CD1c-positive myeloid dendritic cell (primary cell): ENCODE data around the gene IL24.

ENCODE experiments used
- DNase-seq: peaks from one replicate; pipeline ENCODE4 v3.0.0-alpha.2; 2016; ENCODE audit errors: extremely low spot score

Gene IL24

DNA sequence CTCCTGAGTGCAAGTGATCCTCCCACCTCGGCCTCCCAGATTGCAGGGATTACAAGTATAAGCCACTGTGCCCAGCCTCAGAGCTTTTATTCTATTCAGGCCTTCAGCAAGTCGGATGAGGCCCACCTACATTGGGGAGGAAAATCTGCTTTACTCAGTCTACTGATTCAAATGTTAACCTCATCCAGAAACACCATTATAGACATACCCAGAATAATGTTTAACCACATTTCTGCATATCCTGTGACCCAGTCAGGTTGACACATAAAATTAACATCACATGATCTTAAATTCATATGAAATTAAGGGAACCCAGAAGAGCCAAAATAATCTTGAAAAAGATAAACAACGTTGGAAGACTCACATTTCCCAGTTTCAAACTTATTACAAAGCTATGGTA is 16.9 kb upstream of the IL24 start:
- no peak for DNase-seq

DNA sequence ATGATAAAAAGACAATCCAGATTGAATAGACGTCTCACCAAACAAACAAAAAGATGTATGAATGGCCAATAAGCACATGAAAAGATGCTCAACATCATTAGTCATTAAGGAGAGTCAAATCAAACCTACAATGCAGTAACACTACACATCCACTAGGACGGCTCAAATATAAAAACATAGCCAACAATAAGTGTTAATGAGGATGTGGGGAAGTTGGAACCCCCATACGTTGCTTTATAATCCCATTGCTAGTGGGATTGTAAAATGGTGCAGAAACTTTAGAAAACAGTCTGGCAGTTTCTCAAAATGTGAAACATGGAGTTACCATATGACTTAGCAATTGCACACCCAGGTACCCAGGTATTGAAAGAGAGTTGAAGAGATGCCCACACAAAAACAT is 14.7 kb upstream of the IL24 start:
- DNase-seq: peak; percentile 20

DNA sequence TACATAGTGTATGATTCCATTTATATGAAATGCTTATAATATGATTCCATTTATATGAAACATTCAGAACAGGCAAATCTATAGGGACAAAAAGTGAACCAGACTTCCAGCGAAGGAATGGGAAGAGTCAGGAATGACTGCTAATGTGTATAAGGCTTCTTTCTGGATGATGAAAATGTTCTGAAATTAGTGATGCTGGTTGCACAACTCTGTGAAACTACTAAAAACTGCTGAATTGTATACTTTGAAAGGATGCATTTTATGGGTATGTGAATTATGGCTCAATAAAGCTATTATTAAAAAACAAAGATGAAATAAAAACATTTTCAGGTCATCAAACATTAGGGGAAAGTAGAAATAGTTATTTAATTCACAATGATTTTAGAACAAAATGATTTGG is 14.1 kb upstream of the IL24 start:
- no peak for DNase-seq

DNA sequence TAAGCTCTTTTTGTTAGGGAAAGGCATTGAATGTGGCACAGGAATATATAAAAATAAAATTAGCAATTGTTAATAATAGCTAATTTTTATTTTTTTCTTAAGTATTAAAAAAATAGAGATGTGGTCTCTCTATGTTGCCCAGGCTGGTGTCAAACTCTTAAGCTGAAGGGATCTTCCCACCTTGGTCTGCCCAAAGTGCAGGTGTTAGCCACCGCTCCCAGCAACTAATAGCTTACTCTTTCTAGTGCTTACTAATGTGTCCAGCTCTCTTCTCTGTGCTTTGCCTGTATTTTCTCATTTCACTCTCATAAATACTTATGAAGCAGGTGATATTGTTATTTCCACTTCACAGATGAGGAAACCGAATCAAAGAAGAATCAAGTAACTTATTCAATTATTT is 13.4 kb upstream of the IL24 start:
- no peak for DNase-seq

DNA sequence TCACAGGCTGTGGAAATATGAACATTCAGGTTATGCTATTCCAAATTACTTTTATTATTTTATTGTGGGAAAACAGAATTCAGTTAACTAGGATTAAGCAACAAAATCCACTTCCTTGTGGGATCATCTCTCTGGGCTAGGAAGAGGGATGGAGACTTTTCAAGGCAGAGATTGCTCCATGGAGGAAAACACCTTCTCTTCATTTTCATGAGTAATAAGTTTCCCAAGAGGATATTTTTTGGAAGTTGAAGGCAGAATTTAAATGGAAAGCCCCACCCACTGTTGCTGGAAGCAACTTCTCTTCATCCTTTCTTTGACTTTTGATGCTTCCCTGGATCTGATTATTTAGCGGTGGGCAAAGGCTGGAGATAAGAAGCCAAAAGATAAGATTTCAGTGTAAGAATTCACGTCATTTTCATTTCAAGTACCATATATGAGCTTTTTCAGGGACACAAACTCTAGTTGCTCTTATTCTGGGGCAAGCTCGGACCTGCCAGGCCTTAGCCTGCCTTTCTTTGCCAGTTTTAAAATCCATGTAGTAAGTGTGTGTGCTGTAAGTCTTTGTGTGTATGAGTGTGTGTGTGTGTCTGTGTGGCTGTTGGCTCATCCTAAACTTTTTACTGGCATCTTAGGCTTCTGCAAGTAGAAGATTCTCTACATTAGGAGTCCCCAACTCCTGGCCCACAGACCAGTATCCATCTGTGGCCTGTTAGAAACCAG is 11.7 kb upstream of the IL24 start:
- DNase-seq: no peak

DNA sequence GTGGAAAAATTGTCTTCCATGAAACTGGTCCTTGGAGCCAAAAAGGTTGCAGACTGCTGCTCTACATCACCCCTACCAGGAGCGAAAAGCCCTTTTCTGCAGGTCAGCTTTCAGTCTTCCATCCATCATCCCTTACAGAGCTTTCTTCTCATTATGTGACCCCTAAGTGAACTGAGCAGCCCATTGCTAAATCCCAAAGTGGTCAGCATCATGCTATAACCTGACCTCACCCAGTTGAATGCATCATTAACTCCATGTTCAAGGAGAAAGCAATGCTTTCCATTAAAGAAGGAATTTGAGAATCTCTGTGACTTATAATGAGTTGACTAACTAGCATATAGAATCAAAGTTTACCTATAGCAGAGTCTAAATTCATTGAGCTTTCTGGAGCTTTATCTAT is 10.4 kb upstream of the IL24 start:
- DNase-seq: no peak

DNA sequence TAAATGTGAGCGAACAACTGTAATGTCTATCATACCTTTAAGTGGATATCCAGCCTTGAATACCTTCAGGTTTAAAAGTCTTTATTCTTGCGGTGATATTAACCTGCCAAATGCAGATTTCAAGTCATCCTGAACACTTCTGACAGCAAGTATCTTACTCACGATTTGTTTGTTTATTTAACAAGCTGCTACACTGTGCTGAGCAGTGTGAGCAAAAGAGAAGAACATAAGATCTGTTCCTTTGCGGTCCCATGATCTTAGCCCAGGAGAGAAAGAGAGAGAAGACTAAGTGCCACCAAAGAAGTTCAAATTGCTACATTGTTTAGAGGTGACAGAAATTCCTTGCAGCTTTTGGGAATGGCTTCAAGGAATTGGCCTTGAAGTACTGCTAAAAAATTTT is 9.5 kb upstream of the IL24 start:
- DNase-seq: no peak

DNA sequence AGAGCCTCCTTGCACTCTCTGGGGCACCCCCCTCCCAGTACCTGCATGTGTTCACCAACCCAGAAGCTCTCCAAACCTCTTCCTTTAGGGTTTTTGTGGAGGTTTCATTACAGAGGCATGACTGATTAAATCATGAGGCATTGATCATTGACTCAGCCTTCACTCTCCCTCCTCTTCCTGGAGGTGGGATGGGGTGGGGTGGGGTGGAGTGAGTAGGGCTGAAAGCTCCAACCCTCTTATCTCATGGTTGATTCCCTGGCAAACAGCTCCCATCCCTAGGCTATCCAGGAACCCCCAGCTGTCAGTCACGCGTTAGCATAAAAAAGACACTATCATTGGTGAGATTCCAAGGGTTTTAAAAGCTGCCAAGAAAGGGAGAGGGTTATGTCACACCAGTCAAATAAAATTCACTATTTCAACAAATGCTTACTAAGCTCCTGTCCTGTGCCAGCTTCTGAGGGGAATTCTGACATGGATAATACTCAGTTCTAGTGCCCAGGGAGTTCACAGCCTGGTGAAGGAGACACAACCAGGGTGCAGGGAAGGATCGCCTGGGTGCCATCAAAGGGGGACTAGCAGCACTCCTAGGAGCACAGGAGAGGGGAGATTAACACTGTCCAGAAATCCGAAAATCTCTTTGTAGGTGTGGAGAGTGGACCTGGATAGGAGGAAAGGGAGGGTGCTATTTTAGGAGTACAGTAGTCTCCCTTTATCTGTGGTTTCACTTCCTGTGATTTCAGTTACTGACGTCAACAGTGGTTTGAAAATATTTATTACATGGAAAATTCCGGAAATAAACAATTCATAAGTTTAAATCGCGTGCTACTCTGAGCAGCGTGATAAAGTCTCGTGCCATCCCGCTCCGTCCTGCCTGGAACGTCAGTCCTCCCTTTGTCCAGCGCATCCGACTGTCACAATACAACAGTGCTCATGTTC is 6.8 kb upstream of the IL24 start:
- peak; percentile 87 for DNase-seq

DNA sequence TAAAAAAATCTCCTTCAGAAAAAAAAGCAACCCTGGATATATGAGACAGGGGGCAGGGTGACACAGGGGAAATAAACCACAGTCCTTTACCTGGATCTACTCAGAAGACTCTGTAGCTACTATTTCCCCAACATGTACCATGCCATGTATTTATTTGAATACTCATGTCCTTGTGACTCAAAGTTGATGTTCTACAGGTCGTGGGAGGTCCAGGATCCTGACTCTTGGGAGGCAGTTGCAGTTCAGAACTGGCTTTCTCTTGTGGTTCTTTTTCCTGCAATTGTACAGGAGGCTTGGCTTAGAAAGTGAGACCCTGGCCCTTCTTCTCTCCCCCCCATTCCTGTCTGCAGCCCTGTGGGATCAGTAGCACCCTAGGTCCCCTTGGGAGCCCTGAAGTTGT is 5.8 kb upstream of the IL24 start:
- peak; percentile 12 for DNase-seq

DNA sequence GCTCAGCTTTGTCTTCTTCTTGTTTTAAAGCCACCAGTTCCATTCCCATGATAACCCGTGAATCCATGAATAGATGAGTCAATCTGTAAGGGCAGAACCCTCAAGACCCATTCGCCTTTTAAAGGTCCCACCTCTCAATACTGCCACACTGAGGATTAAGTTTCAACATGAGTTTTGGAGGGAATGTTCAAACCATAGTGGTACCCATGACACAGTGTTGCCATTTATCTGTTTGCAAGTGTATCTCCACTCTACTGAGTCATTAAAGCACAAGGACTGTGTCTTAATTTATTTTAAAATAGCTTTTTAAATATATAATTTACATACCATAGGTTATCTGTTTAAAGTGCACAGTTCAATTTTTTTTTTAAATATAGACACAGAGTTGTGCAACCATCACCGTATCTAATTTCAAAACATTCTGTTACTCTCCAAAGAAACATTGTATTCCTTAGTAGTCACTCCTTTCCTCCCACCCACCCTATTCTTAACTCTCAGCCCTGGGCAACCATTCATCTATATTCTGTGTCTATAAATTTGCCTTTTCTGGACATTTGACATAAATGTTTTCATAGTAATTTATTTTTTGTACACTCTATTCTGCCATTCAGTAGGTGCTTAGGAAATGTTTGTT is 4.8 kb upstream of the IL24 start:
- no peak for DNase-seq

DNA sequence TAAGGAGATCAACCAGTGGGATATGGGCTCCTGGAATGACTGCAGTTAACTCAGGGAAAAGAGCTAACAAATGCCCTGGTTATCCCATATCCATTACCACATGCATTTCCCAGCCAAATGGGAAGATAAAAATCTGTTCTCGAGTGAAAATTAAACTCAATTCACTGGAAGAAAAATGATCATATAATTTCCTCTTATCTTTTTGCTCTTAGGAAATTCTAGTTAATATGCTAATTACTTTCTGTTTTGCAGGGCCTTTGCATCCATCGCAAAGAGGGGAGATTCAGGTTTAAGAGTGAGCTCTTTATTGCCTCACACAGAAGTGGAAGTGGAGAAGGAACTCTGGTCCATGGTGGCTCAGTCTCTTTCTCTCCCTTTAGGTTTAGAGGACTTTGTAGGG is 3.9 kb upstream of the IL24 start:
- no peak for DNase-seq

DNA sequence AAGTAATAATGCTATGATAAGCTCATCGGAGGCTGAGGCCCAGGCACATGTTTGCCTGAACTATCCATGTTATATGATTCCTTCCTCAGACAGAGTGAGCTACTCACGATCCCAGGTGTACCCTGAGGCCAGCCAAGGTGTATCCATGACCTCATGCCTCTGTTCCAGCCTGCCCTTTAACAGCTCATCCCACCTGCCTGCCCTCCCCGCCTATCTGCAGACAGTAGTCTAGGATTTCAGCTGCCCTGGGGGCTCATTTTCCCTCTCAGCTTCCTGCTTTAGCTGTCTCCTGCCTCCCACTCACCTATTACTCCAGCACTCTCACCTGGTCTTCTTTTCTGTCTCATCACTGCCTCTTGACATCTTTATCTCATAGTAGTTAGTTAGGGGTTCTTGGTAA is 1.9 kb upstream of the IL24 start:
- DNase-seq: no peak

DNA sequence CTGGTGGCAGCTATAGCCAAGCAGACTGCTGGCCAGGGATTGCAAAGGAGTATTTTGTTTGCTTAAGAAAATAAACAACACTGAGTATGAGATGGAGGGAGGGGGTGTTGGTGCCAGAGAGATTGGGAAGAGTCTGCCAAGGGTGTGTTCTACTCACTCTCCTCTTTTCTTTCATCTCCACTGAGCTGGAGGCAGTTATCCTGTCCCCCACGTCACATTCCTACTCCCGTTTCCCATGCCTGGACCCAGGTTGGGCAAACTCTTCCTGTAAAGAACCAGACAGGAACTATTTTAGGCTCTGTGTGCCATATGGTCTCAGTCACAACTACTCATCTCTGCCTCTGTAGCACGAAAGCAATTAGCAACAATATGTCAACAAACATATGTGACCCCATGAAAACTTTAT is 1.4 kb upstream of the IL24 start:
- DNase-seq: no peak

DNA sequence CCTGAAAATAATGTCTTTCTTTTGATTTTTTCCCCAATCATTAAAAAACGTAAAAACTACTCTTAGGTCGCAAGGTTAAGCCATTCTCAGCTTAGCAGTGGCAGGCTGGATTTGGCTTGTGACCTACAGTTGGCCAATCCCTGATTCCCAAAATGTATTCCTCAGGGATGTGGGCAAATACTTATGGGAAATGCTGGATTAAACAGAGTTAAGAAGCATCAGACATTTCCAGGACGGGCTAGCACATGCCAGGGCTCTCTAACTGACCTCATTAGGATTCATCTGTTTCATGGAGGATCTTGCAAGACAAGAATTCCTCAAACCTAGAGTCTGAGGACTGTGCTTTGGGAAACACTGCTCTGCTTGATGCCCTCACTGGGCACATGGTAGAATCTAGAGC is 982 bp upstream of the IL24 start:
- no peak for DNase-seq

DNA sequence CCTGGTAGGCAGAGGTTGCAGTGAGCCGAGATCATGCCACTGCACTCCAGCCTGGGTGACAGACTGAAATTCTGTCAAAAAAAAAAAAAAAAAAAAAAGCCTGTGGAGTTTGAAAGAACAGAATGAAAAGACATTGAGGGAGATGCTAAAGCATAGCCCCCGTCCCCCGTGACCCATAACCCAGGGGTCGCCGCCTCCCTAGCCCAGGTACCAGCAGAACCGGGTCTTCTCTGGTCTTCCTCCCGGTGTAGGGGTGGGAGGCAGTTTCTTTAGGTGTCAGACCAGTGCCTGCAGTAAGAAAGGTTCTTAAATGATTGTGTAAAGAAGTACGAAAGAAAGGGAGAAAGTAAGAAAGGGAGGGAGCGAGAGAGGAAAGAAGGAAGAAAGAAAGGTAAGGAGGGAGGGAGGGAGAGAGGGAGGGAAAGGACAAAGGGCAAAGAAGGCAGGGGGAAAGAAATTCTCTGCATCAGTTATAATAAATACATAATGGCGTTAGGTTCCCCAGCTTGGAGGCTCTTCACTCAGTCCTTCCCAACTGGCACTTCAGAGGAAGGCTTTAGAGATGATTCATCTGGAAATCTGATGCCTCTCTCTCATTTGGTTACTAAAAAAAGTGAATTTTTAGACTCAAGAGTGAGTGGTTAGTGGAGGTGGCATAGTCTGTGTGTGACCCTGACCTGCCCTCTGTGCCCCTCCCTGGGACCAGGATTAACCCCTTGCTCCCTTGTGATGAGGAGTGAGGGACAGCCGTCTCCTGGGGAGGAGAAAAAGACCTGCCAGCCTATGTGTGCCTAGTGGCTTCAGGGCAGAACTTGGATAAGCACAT is 1.1 kb downstream of the IL24 start:
- no peak for DNase-seq

DNA sequence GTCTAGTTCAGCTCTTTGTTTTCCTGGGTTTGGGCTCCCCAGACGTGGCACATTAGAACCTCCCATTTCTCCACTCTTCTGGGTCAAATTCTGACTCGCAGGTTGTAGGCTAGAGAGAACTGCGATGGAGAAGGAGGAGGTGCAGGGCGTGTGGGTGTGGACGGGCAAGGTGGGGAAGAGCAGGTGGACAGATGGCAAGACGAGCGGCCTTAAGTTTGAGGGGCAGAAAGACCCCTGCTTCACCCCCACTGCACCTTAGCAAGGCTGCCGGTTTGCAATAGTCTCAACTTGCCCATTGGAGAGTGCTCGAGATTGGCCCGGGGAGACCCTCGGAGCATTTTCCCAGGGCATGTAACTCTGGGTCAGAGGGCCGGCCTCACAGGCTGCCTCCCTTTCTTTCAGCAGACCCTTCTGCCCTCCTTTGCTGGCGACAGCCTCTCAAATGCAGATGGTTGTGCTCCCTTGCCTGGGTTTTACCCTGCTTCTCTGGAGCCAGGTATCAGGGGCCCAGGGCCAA is 1.7 kb downstream of the IL24 start:
- DNase-seq: no peak

DNA sequence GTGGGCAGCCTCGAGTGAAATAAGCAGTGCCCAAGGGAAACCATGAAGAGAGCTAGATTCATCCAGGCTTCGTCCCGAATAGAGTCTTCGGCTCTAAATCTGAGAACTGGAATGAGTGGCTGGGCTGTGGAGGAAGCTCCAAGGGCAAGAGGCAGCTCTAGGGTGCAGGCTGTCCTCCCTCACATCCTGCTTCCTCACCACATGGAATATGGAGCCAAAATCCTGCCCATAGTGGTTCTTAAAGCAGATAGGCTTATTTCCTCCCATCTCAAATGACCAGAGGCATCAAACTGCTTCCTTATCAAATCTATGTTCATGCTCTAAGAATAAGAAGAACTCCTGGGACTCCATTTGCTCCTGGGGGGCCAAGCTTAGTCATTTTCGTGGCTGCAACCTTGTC is 2.5 kb downstream of the IL24 start:
- DNase-seq: no peak

DNA sequence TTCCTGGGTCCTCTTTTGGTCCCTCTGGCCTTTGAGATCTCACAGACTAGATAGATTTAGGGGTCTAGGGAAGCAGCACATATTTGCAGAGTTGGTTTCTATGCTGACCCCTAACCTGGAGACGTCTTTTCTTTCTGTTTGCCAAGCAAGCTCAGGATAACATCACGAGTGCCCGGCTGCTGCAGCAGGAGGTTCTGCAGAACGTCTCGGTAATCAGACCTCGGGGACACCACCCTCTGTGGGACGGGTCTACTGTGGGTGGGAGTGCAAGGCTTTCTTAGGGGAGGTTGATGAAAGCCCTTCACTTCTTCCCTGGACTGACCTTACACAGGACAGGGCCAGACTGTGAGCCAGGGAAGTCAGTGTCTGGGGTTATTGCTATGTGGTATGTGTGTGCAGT is 2.9 kb downstream of the IL24 start:
- DNase-seq: no peak

DNA sequence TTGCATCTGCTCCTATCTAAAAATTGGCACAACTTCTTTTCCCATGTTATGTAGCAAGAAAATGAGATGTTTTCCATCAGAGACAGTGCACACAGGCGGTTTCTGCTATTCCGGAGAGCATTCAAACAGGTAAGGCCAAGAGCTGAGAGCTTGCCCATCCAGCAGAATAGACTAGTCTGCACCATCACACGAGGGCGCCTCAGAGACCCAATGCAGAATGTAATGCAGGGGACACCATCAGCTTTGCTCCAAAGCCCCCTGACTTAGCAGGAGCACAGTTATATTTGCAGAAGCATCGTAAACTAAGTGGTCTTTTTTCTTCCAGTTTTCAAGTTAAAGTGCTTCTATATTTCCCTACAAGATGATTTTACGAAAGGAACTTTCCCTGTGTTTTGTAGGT is 4.7 kb downstream of the IL24 start:
- no peak for DNase-seq

DNA sequence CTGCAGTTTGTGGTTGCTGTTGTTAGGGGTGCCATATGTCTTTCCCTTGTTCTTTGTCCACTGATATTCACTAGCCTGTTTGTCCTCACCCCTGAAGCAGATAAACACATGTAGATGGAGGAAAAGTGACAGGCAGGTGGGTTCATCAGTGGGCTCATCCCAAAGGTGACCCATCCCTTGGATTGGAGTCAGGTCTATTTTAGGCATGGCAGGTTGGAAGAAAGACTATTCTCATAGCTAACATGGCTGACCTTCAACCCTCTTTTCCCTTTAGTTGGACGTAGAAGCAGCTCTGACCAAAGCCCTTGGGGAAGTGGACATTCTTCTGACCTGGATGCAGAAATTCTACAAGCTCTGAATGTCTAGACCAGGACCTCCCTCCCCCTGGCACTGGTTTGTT is 5.5 kb downstream of the IL24 start:
- DNase-seq: no peak

DNA sequence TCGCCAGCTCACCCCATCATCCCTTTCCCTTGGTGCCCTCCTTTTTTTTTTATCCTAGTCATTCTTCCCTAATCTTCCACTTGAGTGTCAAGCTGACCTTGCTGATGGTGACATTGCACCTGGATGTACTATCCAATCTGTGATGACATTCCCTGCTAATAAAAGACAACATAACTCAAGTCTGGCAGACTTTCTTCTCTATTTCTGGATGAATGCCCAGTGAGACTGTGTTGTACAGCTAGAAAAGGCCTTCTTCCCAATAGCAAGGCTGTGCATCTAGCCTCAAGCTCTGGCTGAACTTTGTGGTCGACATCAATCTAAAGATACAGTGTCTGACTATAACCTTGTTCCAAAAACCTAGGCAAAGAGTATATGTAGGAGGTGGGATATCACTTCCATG is 6.4 kb downstream of the IL24 start:
- no peak for DNase-seq
